ENCODE data around the gene POTEM. TPM values are rescaled to one million over a fixed set of nuclear protein-coding genes. Genes with fewer than 3 reads are reported as not detected.
A peak's percentile ranks its signal among the peaks of the same experiment; 100 is the strongest.
"Not testable (repeated sequence)": the region's sequence is repeated elsewhere in the genome, so short reads cannot be mapped to it uniquely, and the experiment has no call there.

The POTEM gene
- total RNA-seq, result not detected
- long read RNA-seq, result 0 reads

- DNase-seq; intact Hi-C loops (cut with micrococcal nuclease); ATAC-seq: not testable (repeated sequence)
These were observed at the start of gene POTEM for GRCh38 chr14:18967134-18967533. POTEM (plus strand) TSS chr14:18967434; CDS start chr14:18967486, 52 bp downstream.

GRCh38 chr14:18918345-18918744 lies 48.9 kb upstream of the POTEM start:
- DNase-seq; ATAC-seq; intact Hi-C loops (cut with micrococcal nuclease): not testable (repeated sequence)

- intact Hi-C loops (cut with micrococcal nuclease); ATAC-seq; DNase-seq: not testable (repeated sequence)
These were observed 47.2 kb upstream of the POTEM start for GRCh38 chr14:18920052-18920451.

GRCh38 chr14:18921055-18921701 lies 46.1 kb upstream of the POTEM start:
- DNase-seq; ATAC-seq; intact Hi-C loops (cut with micrococcal nuclease): not testable (repeated sequence)

- intact Hi-C loops (cut with micrococcal nuclease); DNase-seq: not testable (repeated sequence)
These were observed 30.4 kb upstream of the POTEM start for GRCh38 chr14:18936848-18937247.

GRCh38 chr14:18938733-18939132 lies 28.5 kb upstream of the POTEM start:
- intact Hi-C loops (cut with micrococcal nuclease); ATAC-seq; DNase-seq: not testable (repeated sequence)

More at GRCh38 chr14:18936848-18937247, 30.4 kb upstream of the POTEM start:
- ATAC-seq, result not testable (repeated sequence)

- ATAC-seq; intact Hi-C loops (cut with micrococcal nuclease): not testable (repeated sequence)
- DNase-seq, result peak; percentile 7
These were observed 17.3 kb upstream of the POTEM start for GRCh38 chr14:18949939-18950338.

GRCh38 chr14:18953085-18953484 lies 14.1 kb upstream of the POTEM start:
- ATAC-seq; intact Hi-C loops (cut with micrococcal nuclease): not testable (repeated sequence)
- peak; percentile 17 for DNase-seq

GRCh38 chr14:18955816-18956215 lies 11.4 kb upstream of the POTEM start:
- intact Hi-C loops (cut with micrococcal nuclease), result not testable (repeated sequence)

GRCh38 chr14:18961576-18961975 lies 5.7 kb upstream of the POTEM start:
- DNase-seq; ATAC-seq; intact Hi-C loops (cut with micrococcal nuclease): not testable (repeated sequence)

More at GRCh38 chr14:18955816-18956215, 11.4 kb upstream of the POTEM start:
- ATAC-seq, DNase-seq: not testable (repeated sequence)

- ATAC-seq, DNase-seq: not testable (repeated sequence)
These were observed 5.1 kb upstream of the POTEM start for GRCh38 chr14:18962143-18962542.

GRCh38 chr14:18963276-18963675 lies 4.0 kb upstream of the POTEM start:
- peak; percentile 7 for DNase-seq
- intact Hi-C loops (cut with micrococcal nuclease), result not testable (repeated sequence)
- ATAC-seq, result peak; percentile 15

More at GRCh38 chr14:18962143-18962542, 5.1 kb upstream of the POTEM start:
- intact Hi-C loops (cut with micrococcal nuclease), result not testable (repeated sequence)

GRCh38 chr14:18964878-18965277 lies 2.4 kb upstream of the POTEM start:
- ATAC-seq; DNase-seq; intact Hi-C loops (cut with micrococcal nuclease): not testable (repeated sequence)

GRCh38 chr14:19002566-19002965 lies 35.3 kb downstream of the POTEM start:
- intact Hi-C loops (cut with micrococcal nuclease); DNase-seq; ATAC-seq: not testable (repeated sequence)

GRCh38 chr14:19006490-19006889 lies 39.3 kb downstream of the POTEM start:
- DNase-seq; intact Hi-C loops (cut with micrococcal nuclease); ATAC-seq: not testable (repeated sequence)

- ATAC-seq; intact Hi-C loops (cut with micrococcal nuclease); DNase-seq: not testable (repeated sequence)
These were observed 40.4 kb downstream of the POTEM start for GRCh38 chr14:19007678-19008077.

- DNase-seq; ATAC-seq; intact Hi-C loops (cut with micrococcal nuclease): not testable (repeated sequence)
These were observed 43.8 kb downstream of the POTEM start for GRCh38 chr14:19011029-19011428.

GRCh38 chr14:19011703-19012102 lies 44.5 kb downstream of the POTEM start:
- intact Hi-C loops (cut with micrococcal nuclease); DNase-seq; ATAC-seq: not testable (repeated sequence)

- intact Hi-C loops (cut with micrococcal nuclease); ATAC-seq: not testable (repeated sequence)
These were observed 48.0 kb downstream of the POTEM start for GRCh38 chr14:19015185-19015584.

GRCh38 chr14:19025080-19025589 lies 57.9 kb downstream of the POTEM start:
- DNase-seq; ATAC-seq; intact Hi-C loops (cut with micrococcal nuclease): not testable (repeated sequence)

More at GRCh38 chr14:19015185-19015584, 48.0 kb downstream of the POTEM start:
- DNase-seq, result not testable (repeated sequence)

All from left ventricle myocardium superior (tissue), 1 donor.